GM21723 (cell line): ENCODE data around the gene WFS1.
A peak's percentile ranks its signal among the peaks of the same experiment; 100 is the strongest.

Experiments used
- ATAC-seq: cut with Tn5 transposase; IDR thresholded peaks from one replicate; pipeline ENCODE4 v1.9.1; 2021; ENCODE audit warnings: mild to moderate bottlenecking, moderate library complexity; ENCODE audit not compliant: unreplicated experiment

WFS1 gene

GRCh38 chr4:6277935-6278800 lies 8.5 kb downstream of the WFS1 start:
- ATAC-seq, result no peak

- ATAC-seq, result peak; percentile 94
Observed at GRCh38 chr4:6278801-6279197, 9.1 kb downstream of the WFS1 start.

- no peak for ATAC-seq
Observed at GRCh38 chr4:6279582-6280289, 10.1 kb downstream of the WFS1 start.

- no peak for ATAC-seq
Observed at GRCh38 chr4:6280365-6280996, 10.8 kb downstream of the WFS1 start.

- no peak for ATAC-seq
Observed at GRCh38 chr4:6281436-6282313, 12.0 kb downstream of the WFS1 start.

GRCh38 chr4:6282314-6282771 lies 12.7 kb downstream of the WFS1 start:
- no peak for ATAC-seq

GRCh38 chr4:6283282-6283681 lies 13.6 kb downstream of the WFS1 start:
- no peak for ATAC-seq

- no peak for ATAC-seq
Observed at GRCh38 chr4:6287017-6287788, 17.6 kb downstream of the WFS1 start.

- ATAC-seq, result no peak
Observed at GRCh38 chr4:6288342-6288741, 18.7 kb downstream of the WFS1 start.

GRCh38 chr4:6288871-6289270 lies 19.2 kb downstream of the WFS1 start:
- no peak for ATAC-seq

- ATAC-seq, result no peak
Observed at GRCh38 chr4:6290256-6290655, 20.6 kb downstream of the WFS1 start.

GRCh38 chr4:6290769-6291547 lies 21.3 kb downstream of the WFS1 start:
- no peak for ATAC-seq

- no peak for ATAC-seq
Observed at GRCh38 chr4:6291784-6292297, 22.2 kb downstream of the WFS1 start.

GRCh38 chr4:6292376-6293096 lies 22.9 kb downstream of the WFS1 start:
- no peak for ATAC-seq

- ATAC-seq, result no peak
Observed at GRCh38 chr4:6293097-6293445, 23.4 kb downstream of the WFS1 start.

- ATAC-seq, result no peak
Observed at GRCh38 chr4:6293661-6294060, 24.0 kb downstream of the WFS1 start.

- no peak for ATAC-seq
Observed at GRCh38 chr4:6294705-6295421, 25.2 kb downstream of the WFS1 start.

GRCh38 chr4:6295495-6295894 lies 25.8 kb downstream of the WFS1 start:
- no peak for ATAC-seq
